GM18951 (cell line): ENCODE data around the gene GALNT17.

Experiments used
- POLR2A ChIP-seq: IDR thresholded peaks from 4 replicates; pipeline ENCODE4 v1.6.1; 2011; ENCODE audit warnings: mild to moderate bottlenecking; ENCODE audit not compliant: insufficient read length, insufficient read depth; ENCODE audit errors: extremely low read depth
- in situ Hi-C: fragments of 300-500 bp; cut with MboI; formaldehyde crosslinking; loops from one replicate; pipeline ENCODE4 v1.12.0; 2022; ENCODE audit warnings: low sequenced_read_pairs, mixed read lengths, inconsistent platforms; ENCODE audit not compliant: unreplicated experiment

GALNT17 gene

GRCh38 chr7:71408271-71408670 lies 276.3 kb downstream of the GALNT17 start:
- no peak for TF ChIP-seq POLR2A
- in situ Hi-C loops, result no loop called here

- in situ Hi-C loops, result no loop called here
- TF ChIP-seq POLR2A, result no peak
Measured at GRCh38 chr7:71409550-71410157, 277.7 kb downstream of the GALNT17 start.

- no peak for TF ChIP-seq POLR2A
- in situ Hi-C loops, result no loop called here
Measured at GRCh38 chr7:71411475-71411874, 279.5 kb downstream of the GALNT17 start.

GRCh38 chr7:71414490-71414889 lies 282.5 kb downstream of the GALNT17 start:
- no peak for TF ChIP-seq POLR2A
- in situ Hi-C loops, result no loop called here

- in situ Hi-C loops, result no loop called here
- TF ChIP-seq POLR2A, result no peak
Measured at GRCh38 chr7:71419546-71420337, 287.8 kb downstream of the GALNT17 start.

- in situ Hi-C loops, result no loop called here
- no peak for TF ChIP-seq POLR2A
Measured at GRCh38 chr7:71422104-71422503, 290.2 kb downstream of the GALNT17 start.

- in situ Hi-C loops, result no loop called here
- no peak for TF ChIP-seq POLR2A
Measured at GRCh38 chr7:71424166-71425035, 292.5 kb downstream of the GALNT17 start.

- in situ Hi-C loops, result no loop called here
- TF ChIP-seq POLR2A, result no peak
Measured at GRCh38 chr7:71429083-71429482, 297.1 kb downstream of the GALNT17 start.

- no peak for TF ChIP-seq POLR2A
- in situ Hi-C loops, result no loop called here
Measured at GRCh38 chr7:71430246-71430645, 298.3 kb downstream of the GALNT17 start.

- no peak for TF ChIP-seq POLR2A
- in situ Hi-C loops, result no loop called here
Measured at GRCh38 chr7:71439321-71439720, 307.4 kb downstream of the GALNT17 start.

GRCh38 chr7:71442492-71443190 lies 310.7 kb downstream of the GALNT17 start:
- TF ChIP-seq POLR2A, result no peak
- in situ Hi-C loops, result no loop called here

GRCh38 chr7:71443191-71443530 lies 311.2 kb downstream of the GALNT17 start:
- TF ChIP-seq POLR2A, result no peak
- in situ Hi-C loops, result no loop called here

- TF ChIP-seq POLR2A, result no peak
- in situ Hi-C loops, result no loop called here
Measured at GRCh38 chr7:71444130-71444529, 312.2 kb downstream of the GALNT17 start.
